Loucy (cell line): ENCODE measurements around the gene CIC.
"Not testable (repeated sequence)": the region's sequence is repeated elsewhere in the genome, so short reads cannot be mapped to it uniquely, and the experiment has no call there.

Source experiments
- H2AFZ ChIP-seq: fragments of 200-600 bp; sonication (generic); 2 replicates; pipeline ENCODE4 v1.6.0; 2016; ENCODE audit warnings: antibody characterized with exemption, mild to moderate bottlenecking, low read length, moderate library complexity
- H3F3A ChIP-seq: fragments of 200-600 bp; 2 replicates; pipeline ENCODE4 v1.6.0; 2016; ENCODE audit warnings: antibody characterized with exemption, low read depth, mild to moderate bottlenecking
- H3K27me3 ChIP-seq: fragments of 200-600 bp; sonication (generic); 2 replicates; pipeline ENCODE4 v1.6.1; 2014; ENCODE audit warnings: low read length, mild to moderate bottlenecking; ENCODE audit not compliant: insufficient read depth, poor library complexity, severe bottlenecking
- H3K36me3 ChIP-seq: fragments of 200-600 bp; sonication (generic); 2 replicates; pipeline ENCODE4 v1.6.1; 2016; ENCODE audit warnings: low read length; ENCODE audit not compliant: insufficient read depth
- H3K4me1 ChIP-seq: fragments of 200-600 bp; sonication (generic); 2 replicates; pipeline ENCODE4 v1.5.1; 2014; ENCODE audit warnings: low read length, mild to moderate bottlenecking; ENCODE audit not compliant: insufficient read depth, poor library complexity, severe bottlenecking
- H3K4me2 ChIP-seq: fragments of 200-600 bp; sonication (generic); 2 replicates; pipeline ENCODE4 v1.6.0; 2014; ENCODE audit warnings: antibody characterized with exemption, low read length, low read depth, mild to moderate bottlenecking; ENCODE audit not compliant: poor library complexity, severe bottlenecking
- H3K4me3 ChIP-seq: fragments of 200-600 bp; sonication (generic); 2 replicates; pipeline ENCODE4 v1.5.1; 2014; ENCODE audit warnings: low read length, mild to moderate bottlenecking, mixed read lengths; ENCODE audit not compliant: poor library complexity, severe bottlenecking
- H3K79me2 ChIP-seq: fragments of 200-600 bp; sonication (generic); 2 replicates; pipeline ENCODE4 v1.6.1; 2014; ENCODE audit warnings: low read length; ENCODE audit not compliant: insufficient read depth
- H3K9ac ChIP-seq: fragments of 200-600 bp; sonication (generic); 2 replicates; pipeline ENCODE4 v1.6.0; 2014; ENCODE audit warnings: mild to moderate bottlenecking, low read depth, low read length, moderate library complexity; ENCODE audit not compliant: poor library complexity, severe bottlenecking
- H3K9me2 ChIP-seq: fragments of 200-600 bp; sonication (generic); replicated peaks from 2 replicates; pipeline ENCODE4 v1.6.1; 2016; ENCODE audit warnings: low read depth, low read length, mixed read lengths
- H3K9me3 ChIP-seq: fragments of 200-600 bp; sonication (generic); 2 replicates; pipeline ENCODE4 v1.6.1; 2014; ENCODE audit warnings: mild to moderate bottlenecking, antibody characterized with exemption, low read length, low read depth; ENCODE audit not compliant: insufficient read depth
- H4K20me1 ChIP-seq: fragments of 200-600 bp; sonication (generic); 2 replicates; pipeline ENCODE4 v1.6.0; 2014; ENCODE audit warnings: antibody characterized with exemption, low read length, mild to moderate bottlenecking; ENCODE audit not compliant: insufficient read depth, poor library complexity, severe bottlenecking
- CTCF ChIP-seq: fragments of 200-600 bp; sonication (generic); conservative IDR thresholded peaks from 2 replicates; pipeline ENCODE4 v1.5.1; 2014; ENCODE audit warnings: mild to moderate bottlenecking, antibody characterized with exemption, low read length
- EZH2phosphoT487 ChIP-seq: fragments of 200-600 bp; IDR thresholded peaks from 2 replicates; pipeline ENCODE4 v1.6.1; 2018; ENCODE audit warnings: antibody characterized with exemption, mild to moderate bottlenecking, moderate library complexity, borderline replicate concordance

The CIC gene

GRCh38 chr19:42266928-42267603 is 2.0 kb upstream of the CIC start:
- H3K4me1 ChIP-seq, result peaks cover 21% of the 10 kb centered on the region
- H3K79me2 ChIP-seq, result peaks cover 26% of the 10 kb centered on the region
- peak overlapping the region; percentile 83 for H3K4me3 ChIP-seq
- peak overlapping the region; percentile 89 for H3K9ac ChIP-seq
- H4K20me1 ChIP-seq, H3K36me3 ChIP-seq, H3F3A ChIP-seq, H3K9me2 ChIP-seq, H3K27me3 ChIP-seq, H3K9me3 ChIP-seq: not testable (repeated sequence)
- H2AFZ ChIP-seq, result peak overlapping the region; percentile 96
- H3K4me2 ChIP-seq, result peak overlapping the region; percentile 80

GRCh38 chr19:42267644-42268141 is 1.4 kb upstream of the CIC start:
- Histone ChIP-seq H3K9ac (peak overlapping the region; percentile 89), H3K27me3 (no peaks in the 10 kb centered on the region), H3F3A (no peaks in the 10 kb centered on the region), H3K9me2 (no peaks in the 10 kb centered on the region), H3K4me3 (peak overlapping the region; percentile 83), H4K20me1 (no peaks in the 10 kb centered on the region), H3K36me3 (no peaks in the 10 kb centered on the region), H3K4me1 (peaks cover 21% of the 10 kb centered on the region), H3K4me2 (peak overlapping the region; percentile 80), H3K79me2 (peaks cover 32% of the 10 kb centered on the region), H3K9me3 (no peaks in the 10 kb centered on the region), H2AFZ (peak overlapping the region; percentile 96)
- TF ChIP-seq EZH2phosphoT487 (no peak), CTCF (no peak)

- H3K79me2 ChIP-seq, result peaks cover 33% of the 10 kb centered on the region
- no peaks in the 10 kb centered on the region for H3F3A ChIP-seq
- H3K36me3 ChIP-seq, result no peaks in the 10 kb centered on the region
- no peaks in the 10 kb centered on the region for H4K20me1 ChIP-seq
- H3K9ac ChIP-seq, result peak overlapping the region; percentile 89
- no peaks in the 10 kb centered on the region for H3K9me3 ChIP-seq
- peak overlapping the region; percentile 80 for H3K4me2 ChIP-seq
- H3K4me1 ChIP-seq, result peaks cover 21% of the 10 kb centered on the region
- no peaks in the 10 kb centered on the region for H3K27me3 ChIP-seq
- H2AFZ ChIP-seq, result peak overlapping the region; percentile 96
- peak overlapping the region; percentile 83 for H3K4me3 ChIP-seq
- TF ChIP-seq CTCF (no peak), EZH2phosphoT487 (no peak)
- H3K9me2 ChIP-seq, result no peaks in the 10 kb centered on the region
Measured at GRCh38 chr19:42268142-42268703, 829 bp upstream of the CIC start.
